Measurements from ENCODE around the gene OR3A3. TPM values are rescaled to one million over a fixed set of nuclear protein-coding genes. Genes with fewer than 3 reads are reported as not detected.
"Not testable (repeated sequence)": the region's sequence is repeated elsewhere in the genome, so short reads cannot be mapped to it uniquely, and the experiment has no call there.

The OR3A3 gene
- not detected for total RNA-seq
- not detected for polyA plus RNA-seq
- long read RNA-seq, donor 1, result 0 reads
- long read RNA-seq, donor 2, result 0 reads
- long read RNA-seq, donor 3, result 0 reads
- long read RNA-seq, donor 4, result 0 reads
- long read RNA-seq, donor 5, result 0 reads
- long read RNA-seq, donor 6, result 0 reads
- long read RNA-seq, donor 7, result 0 reads
- long read RNA-seq, donor 8, result 0 reads
- long read RNA-seq, donor 9, result 0 reads
- long read RNA-seq, donor 10, result 0 reads

DNA sequence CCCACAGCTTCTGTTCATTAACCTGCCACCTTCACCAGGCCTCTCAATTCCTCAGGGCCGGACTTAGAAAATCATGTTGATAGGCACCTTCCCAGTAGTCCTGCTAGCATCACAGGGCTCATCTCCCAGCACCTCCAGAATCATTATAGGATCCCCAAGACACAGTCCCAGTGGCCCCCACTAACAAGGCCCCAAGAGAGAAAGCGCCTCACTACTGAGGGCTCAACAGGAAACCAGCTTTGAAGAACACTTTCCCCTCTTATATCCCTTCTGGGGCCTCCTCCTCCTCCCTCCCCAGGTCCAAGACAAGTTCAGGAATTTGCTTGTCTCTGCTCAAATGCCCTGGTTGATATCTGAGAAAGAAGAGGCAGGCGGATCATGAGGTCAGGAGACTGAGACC lies at the start of gene OR3A3:
Gene OR3A3 (plus strand): TSS at position 301 of the 400 bp plus-strand sequence.
- WGBS, 4 donors, result 73 to 77% (median 74%) methylated on average over 3 of the region's 3 CpGs
- no peaks in the 10 kb centered on the region for H3K9me3 ChIP-seq (replicated peaks in 1 of 3)
- intact Hi-C loops (cut with DNase I), result no loop called here
- no peak for DNase-seq
- H3K4me1 ChIP-seq (replicated peaks in 1 of 2), result no peaks in the 10 kb centered on the region
- no peak for TF ChIP-seq POLR2A (IDR thresholded peaks at IDR 0.05)
- TF ChIP-seq, protein P1, sequence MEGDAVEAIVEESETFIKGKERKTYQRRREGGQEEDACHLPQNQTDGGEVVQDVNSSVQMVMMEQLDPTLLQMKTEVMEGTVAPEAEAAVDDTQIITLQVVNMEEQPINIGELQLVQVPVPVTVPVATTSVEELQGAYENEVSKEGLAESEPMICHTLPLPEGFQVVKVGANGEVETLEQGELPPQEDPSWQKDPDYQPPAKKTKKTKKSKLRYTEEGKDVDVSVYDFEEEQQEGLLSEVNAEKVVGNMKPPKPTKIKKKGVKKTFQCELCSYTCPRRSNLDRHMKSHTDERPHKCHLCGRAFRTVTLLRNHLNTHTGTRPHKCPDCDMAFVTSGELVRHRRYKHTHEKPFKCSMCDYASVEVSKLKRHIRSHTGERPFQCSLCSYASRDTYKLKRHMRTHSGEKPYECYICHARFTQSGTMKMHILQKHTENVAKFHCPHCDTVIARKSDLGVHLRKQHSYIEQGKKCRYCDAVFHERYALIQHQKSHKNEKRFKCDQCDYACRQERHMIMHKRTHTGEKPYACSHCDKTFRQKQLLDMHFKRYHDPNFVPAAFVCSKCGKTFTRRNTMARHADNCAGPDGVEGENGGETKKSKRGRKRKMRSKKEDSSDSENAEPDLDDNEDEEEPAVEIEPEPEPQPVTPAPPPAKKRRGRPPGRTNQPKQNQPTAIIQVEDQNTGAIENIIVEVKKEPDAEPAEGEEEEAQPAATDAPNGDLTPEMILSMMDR (IDR thresholded peaks at IDR 0.05), result no peak
- H3K4me3 ChIP-seq, result no peak within 1 kb of the TSS
- no peaks in the 10 kb centered on the region for H3K27me3 ChIP-seq
- H3K36me3 ChIP-seq (replicated peaks in 1 of 2), result no peaks in the 10 kb centered on the region
- no peak within 1 kb of the TSS for H3K27ac ChIP-seq

- H3K4me3 ChIP-seq; H3K9me3 ChIP-seq (replicated peaks in 1 of 3); H3K27me3 ChIP-seq; H3K27ac ChIP-seq; H3K36me3 ChIP-seq (replicated peaks in 1 of 2); intact Hi-C loops (cut with DNase I); H3K4me1 ChIP-seq (replicated peaks in 1 of 2); DNase-seq: not testable (repeated sequence)
- 93 to 98% methylated on average over 9 to 29 of the region's 31 CpGs; no CpG with 5 or more reads in 2 of the 4 donors for WGBS, 4 donors
Measured at GRCh38 chr17:3371167-3371566, 40.0 kb upstream of the OR3A3 start.

GRCh38 chr17:3378321-3378720 lies 32.8 kb upstream of the OR3A3 start:
- WGBS, 4 donors, result 53 to 80% (median 69%) methylated on average over 2 to 8 of the region's 8 CpGs
- Histone ChIP-seq H3K4me1 (replicated peaks in 1 of 2) (no peaks in the 10 kb centered on the region), H3K4me3 (no peak overlapping the region), H3K27me3 (no peaks in the 10 kb centered on the region), H3K9me3 (replicated peaks in 1 of 3) (no peaks in the 10 kb centered on the region), H3K27ac (no peak overlapping the region), H3K36me3 (replicated peaks in 1 of 2) (no peaks in the 10 kb centered on the region)
- DNase-seq, result no peak
- intact Hi-C loops (cut with DNase I), result no loop called here
- no peak for TF ChIP-seq POLR2A (IDR thresholded peaks at IDR 0.05)
- TF ChIP-seq, protein P1 (IDR thresholded peaks at IDR 0.05), result no peak

GRCh38 chr17:3381957-3382356 lies 29.2 kb upstream of the OR3A3 start:
- no peaks in the 10 kb centered on the region for H3K36me3 ChIP-seq (replicated peaks in 1 of 2)
- intact Hi-C loops (cut with DNase I), result no loop called here
- H3K9me3 ChIP-seq (replicated peaks in 1 of 3), result no peaks in the 10 kb centered on the region
- H3K27ac ChIP-seq, result no peak overlapping the region
- H3K4me1 ChIP-seq (replicated peaks in 1 of 2), result no peaks in the 10 kb centered on the region
- H3K4me3 ChIP-seq, result no peak overlapping the region
- 53 to 82% (median 70%) methylated on average over 5 of the region's 5 CpGs for WGBS, 4 donors
- no peak for TF ChIP-seq POLR2A (IDR thresholded peaks at IDR 0.05)
- TF ChIP-seq, protein P1 (IDR thresholded peaks at IDR 0.05), result no peak
- H3K27me3 ChIP-seq, result peaks cover 10% of the 10 kb centered on the region
- DNase-seq, result no peak

Measured in adrenal gland (tissue), 19 donors.